Keratinocyte (primary cell): ENCODE results near the gene RPS18. TPM values are rescaled to one million over a fixed set of nuclear protein-coding genes. Genes with fewer than 3 reads are reported as not detected.
A peak's percentile ranks its signal among the peaks of the same experiment; 100 is the strongest.

Experiments used
- DNase-seq: peaks from one replicate; pipeline ENCODE4 v3.0.0-alpha.2; 2011; ENCODE audit warnings: low read depth, missing footprints, low spot score
- FAIRE-seq: peaks from 2 replicates; lab custom pipeline; 2011; peaks lifted over from hg19 to GRCh38; lab: Jason Lieb, UNC
- H2AFZ ChIP-seq: 2 replicates; pipeline ENCODE4 v1.6.0; 2012; ENCODE audit warnings: low read length, control low read depth, inconsistent platforms; ENCODE audit not compliant: control insufficient read depth
- H3K27ac ChIP-seq: 2 replicates; pipeline ENCODE4 v1.5.1; 2011; ENCODE audit warnings: low read length; ENCODE audit not compliant: control insufficient read depth, insufficient read depth
- H3K27me3 ChIP-seq: 3 replicates; pipeline ENCODE4 v1.6.0; 2011; ENCODE audit warnings: low read length; ENCODE audit not compliant: control insufficient read depth, insufficient read depth; ENCODE audit errors: extremely low read depth
- H3K36me3 ChIP-seq, 2 experiments: 2 replicates in 1 of 2; 3 replicates in 1 of 2; pipeline ENCODE4 v1.5.1; 2011; ENCODE audit warnings: low read length in 2 of 2, mild to moderate bottlenecking in 1 of 2; ENCODE audit not compliant: control insufficient read depth in 2 of 2, insufficient read depth in 2 of 2; ENCODE audit errors: extremely low read depth in 1 of 2
- H3K4me1 ChIP-seq: 3 replicates; pipeline ENCODE4 v1.5.1; 2011; ENCODE audit warnings: low read length; ENCODE audit not compliant: control insufficient read depth, insufficient read depth; ENCODE audit errors: extremely low read depth
- H3K4me2 ChIP-seq: 3 replicates; pipeline ENCODE4 v1.6.0; 2011; ENCODE audit warnings: low read depth, low read length; ENCODE audit not compliant: control insufficient read depth, insufficient read depth; ENCODE audit errors: extremely low read depth
- H3K4me3 ChIP-seq, 3 experiments: fragments of 200-600 bp in 1 of 3; sonication (generic) in 1 of 3; 2 replicates in 2 of 3; 3 replicates in 1 of 3; pipeline ENCODE4 v1.5.1; 2011 to 2016; ENCODE audit warnings: low read length in 3 of 3, mild to moderate bottlenecking in 3 of 3, control low read depth in 2 of 3, inconsistent platforms in 1 of 3, low read depth in 1 of 3, mixed read lengths in 1 of 3, mixed run types in 1 of 3, moderate library complexity in 1 of 3; ENCODE audit not compliant: control insufficient read depth in 2 of 3, insufficient read depth in 2 of 3; ENCODE audit errors: extremely low read depth in 1 of 3
- H3K79me2 ChIP-seq: 2 replicates; pipeline ENCODE4 v1.6.0; 2012; ENCODE audit warnings: low read length; ENCODE audit not compliant: control insufficient read depth, insufficient read depth
- H3K9ac ChIP-seq: 3 replicates; pipeline ENCODE4 v1.6.0; 2011; ENCODE audit warnings: low read length; ENCODE audit not compliant: control insufficient read depth, insufficient read depth; ENCODE audit errors: extremely low read depth
- H3K9me1 ChIP-seq: 3 replicates; pipeline ENCODE4 v1.6.0; 2011; ENCODE audit warnings: low read length; ENCODE audit not compliant: control insufficient read depth, insufficient read depth; ENCODE audit errors: extremely low read depth
- H3K9me3 ChIP-seq: 2 replicates; pipeline ENCODE4 v1.5.1; 2012; ENCODE audit warnings: low read depth, low read length; ENCODE audit not compliant: control insufficient read depth
- H4K20me1 ChIP-seq: 3 replicates; pipeline ENCODE4 v1.6.0; 2011; ENCODE audit warnings: low read length; ENCODE audit not compliant: control insufficient read depth, insufficient read depth; ENCODE audit errors: extremely low read depth
- CTCF ChIP-seq, 3 experiments: IDR thresholded peaks in 1 of 3; conservative IDR thresholded peaks in 1 of 3; optimal IDR thresholded peaks in 1 of 3; 2 replicates in 2 of 3; 3 replicates in 1 of 3; pipeline versions ENCODE3 to v1.5.1; 2011; ENCODE audit warnings: low read length in 3 of 3, mild to moderate bottlenecking in 3 of 3, moderate library complexity in 2 of 3, control low read depth in 1 of 3, inconsistent platforms in 1 of 3; ENCODE audit not compliant: insufficient read depth in 2 of 3; ENCODE audit errors: extremely low read depth in 1 of 3
- EZH2 ChIP-seq: IDR thresholded peaks from one replicate; pipeline ENCODE4 v1.6.1; 2012; ENCODE audit warnings: inconsistent platforms, mild to moderate bottlenecking, low read length, moderate library complexity
- dilution Hi-C: fragments of 300-500 bp; cut with MboI; formaldehyde crosslinking; loops from one replicate; pipeline ENCODE4 v1.7.0; 2020; ENCODE audit warnings: low sequenced_read_pairs; ENCODE audit not compliant: extremely low pct_ligation_motif_present
- polyA plus RNA-seq, 5 experiments: library from polyadenylated mRNA; depleted of rRNA in 3 of 5; stranded (reverse) in 3 of 5; stranded (forward) in 1 of 5; unstranded in 1 of 5; fragments of >200 nt; gene quantifications; 1 replicate in 1 of 5; 2 replicates in 3 of 5; 3 replicates in 1 of 5; pipeline versions ENCODE4 v1.2.1 to v1.2.3, GENCODE V29; 2011 to 2012; ENCODE audit warnings: missing spikeins in 2 of 5, low read depth in 1 of 5, low replicate concordance in 1 of 5

The RPS18 gene
- polyA plus RNA-seq, 1 donor (not counting 4 experiments of a cell fraction or from before 2014, with no cell fraction given): 6,374 TPM

GRCh38 chr6:33271117-33271467 is 783 bp upstream of the RPS18 start:
- Histone ChIP-seq H4K20me1 (peaks cover 29% of the 10 kb centered on the region), H3K27me3 (no peaks in the 10 kb centered on the region), H3K4me3 (peak overlapping the region; percentile 76 to 100 (median 96)), H3K27ac (peak overlapping the region; percentile 99), H3K9me3 (no peaks in the 10 kb centered on the region), H3K4me2 (peak overlapping the region; percentile 84), H2AFZ (peak overlapping the region; percentile 98), H3K4me1 (peaks cover 30% of the 10 kb centered on the region), H3K79me2 (peaks cover 54% of the 10 kb centered on the region), H3K9me1 (peaks cover 2% of the 10 kb centered on the region), H3K36me3 (peaks cover 41 to 54% of the 10 kb centered on the region in 2 experiments), H3K9ac (peak overlapping the region; percentile 98)
- DNase-seq: no peak
- dilution Hi-C loops: no loop called here
- TF ChIP-seq EZH2: no peak
- no peak for TF ChIP-seq CTCF (optimal IDR thresholded peaks at IDR 0.05 in 1 of 3, IDR thresholded peaks at IDR 0.05 in 1 of 3, conservative IDR thresholded peaks at IDR 0.05 in 1 of 3; ENCODE audit: extremely low read depth in 1 of 3, insufficient read depth in 2 of 3, low read length in 3 of 3)
- FAIRE-seq: no peak

DNA sequence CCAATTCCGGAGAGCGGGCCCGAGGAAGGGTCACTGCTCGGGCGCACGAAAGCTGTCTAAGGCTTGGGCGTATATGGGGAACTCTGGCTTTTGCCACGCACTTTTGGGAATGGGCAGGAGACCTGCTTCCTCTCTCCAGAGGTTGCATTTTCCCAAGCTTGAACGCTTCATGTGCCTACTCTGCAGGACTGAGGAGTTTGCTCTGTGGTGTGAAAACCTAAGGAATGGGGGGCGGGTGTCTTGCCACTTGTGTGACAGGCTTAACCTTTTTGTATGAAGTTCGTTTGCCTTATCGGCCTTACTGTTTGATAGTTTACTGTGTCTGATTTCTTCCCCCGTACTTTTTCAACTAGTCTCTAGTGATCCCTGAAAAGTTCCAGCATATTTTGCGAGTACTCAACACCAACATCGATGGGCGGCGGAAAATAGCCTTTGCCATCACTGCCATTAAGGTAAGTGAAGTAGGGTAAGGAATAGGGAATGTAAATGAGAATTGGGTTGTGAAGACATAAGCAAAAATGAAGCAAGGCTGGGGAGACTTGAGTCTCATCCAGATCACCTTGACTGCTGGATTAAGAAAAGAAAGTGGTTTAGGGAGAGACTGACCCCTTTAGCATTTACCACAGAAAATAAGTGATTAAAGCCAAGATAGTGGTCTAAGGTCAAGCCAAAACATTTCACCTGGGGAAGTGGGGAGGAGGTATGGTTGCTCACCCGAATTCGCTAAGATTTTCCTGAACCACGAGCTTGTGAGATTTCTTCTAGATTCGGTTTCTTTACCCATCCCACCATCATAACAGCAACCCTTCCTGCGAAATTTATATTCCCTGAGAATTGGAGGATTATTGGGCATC is 627 bp downstream of the RPS18 start:
- peaks cover 54% of the 10 kb centered on the region for H3K79me2 ChIP-seq
- H4K20me1 ChIP-seq: peaks cover 34% of the 10 kb centered on the region
- H3K27me3 ChIP-seq: no peaks in the 10 kb centered on the region
- peak overlapping the region; percentile 45 for H2AFZ ChIP-seq
- no peak for FAIRE-seq
- H3K9ac ChIP-seq: peak overlapping the region; percentile 98
- TF ChIP-seq CTCF (optimal IDR thresholded peaks at IDR 0.05 in 1 of 3, IDR thresholded peaks at IDR 0.05 in 1 of 3, conservative IDR thresholded peaks at IDR 0.05 in 1 of 3; ENCODE audit: extremely low read depth in 1 of 3, insufficient read depth in 2 of 3, low read length in 3 of 3) (no peak), EZH2 (no peak)
- H3K9me3 ChIP-seq: no peaks in the 10 kb centered on the region
- H3K36me3 ChIP-seq: peaks cover 30 to 56% of the 10 kb centered on the region in 2 experiments
- peaks cover 35% of the 10 kb centered on the region for H3K4me1 ChIP-seq
- no peak for DNase-seq
- H3K9me1 ChIP-seq: peaks cover 2% of the 10 kb centered on the region
- dilution Hi-C loops: no loop called here
- peak overlapping the region; percentile 76 to 100 (median 96) for H3K4me3 ChIP-seq
- peak overlapping the region; percentile 93 for H3K4me2 ChIP-seq
- peak overlapping the region; percentile 99 for H3K27ac ChIP-seq
